Neural progenitor cell (in vitro differentiated cells): Measurements from ENCODE around the gene FBRS. TPM values are rescaled to one million over a fixed set of nuclear protein-coding genes. Genes with fewer than 3 reads are reported as not detected.

Source experiments
- DNase-seq: peaks from one replicate; pipeline ENCODE4 v3.0.0-alpha.2; 2016; ENCODE audit warnings: low spot score
- H2AFZ ChIP-seq: fragments of 200-600 bp; sonication (generic); replicated peaks from 2 replicates; pipeline ENCODE4 v1.6.1; 2016; ENCODE audit warnings: antibody characterized with exemption
- H3F3A ChIP-seq: fragments of 200-600 bp; sonication (generic); 2 replicates; pipeline ENCODE4 v1.6.1; 2016; ENCODE audit warnings: antibody characterized with exemption, low read depth
- H3K27ac ChIP-seq: fragments of 200-600 bp; sonication (generic); 2 replicates; pipeline ENCODE4 v1.5.1; 2016; ENCODE audit warnings: mild to moderate bottlenecking
- H3K27me3 ChIP-seq: fragments of 200-600 bp; sonication (generic); 2 replicates; pipeline ENCODE4 v1.6.1; 2016; ENCODE audit warnings: mild to moderate bottlenecking, moderate library complexity
- H3K36me3 ChIP-seq: fragments of 200-600 bp; sonication (generic); 2 replicates; pipeline ENCODE4 v1.5.1; 2016
- H3K4me1 ChIP-seq: fragments of 200-600 bp; sonication (generic); 2 replicates; pipeline ENCODE4 v1.6.1; 2016; ENCODE audit warnings: mixed run types
- H3K4me2 ChIP-seq: fragments of 200-600 bp; sonication (generic); 2 replicates; pipeline ENCODE4 v1.6.1; 2016
- H3K4me3 ChIP-seq: fragments of 200-600 bp; sonication (generic); 2 replicates; pipeline ENCODE4 v1.5.1; 2016
- H3K79me2 ChIP-seq: fragments of 200-600 bp; sonication (generic); 2 replicates; pipeline ENCODE4 v1.6.1; 2016; ENCODE audit warnings: low read depth
- H3K9ac ChIP-seq: fragments of 200-600 bp; sonication (generic); 2 replicates; pipeline ENCODE4 v1.6.1; 2016
- H3K9me3 ChIP-seq: fragments of 200-600 bp; sonication (generic); 2 replicates; pipeline ENCODE4 v1.5.1; 2016; ENCODE audit warnings: low read depth
- H4K20me1 ChIP-seq: fragments of 200-600 bp; sonication (generic); 2 replicates; pipeline ENCODE4 v1.6.1; 2016; ENCODE audit warnings: low read depth
- H3K27ac Mint-ChIP-seq: 3 replicates; pipeline ENCODE4 v1.8.0; 2021; ENCODE audit warnings: mixed read lengths
- H3K27me3 Mint-ChIP-seq: 2 replicates; pipeline ENCODE4 v1.8.0; 2022; ENCODE audit warnings: low read depth, mild to moderate bottlenecking, inconsistent platforms, moderate library complexity, mixed read lengths; ENCODE audit not compliant: insufficient read depth
- H3K36me3 Mint-ChIP-seq: 3 replicates; pipeline ENCODE4 v1.8.0; 2021; ENCODE audit warnings: mixed read lengths
- H3K4me1 Mint-ChIP-seq: 3 replicates; pipeline ENCODE4 v1.8.0; 2021; ENCODE audit warnings: mixed read lengths
- H3K4me3 Mint-ChIP-seq: 3 replicates; pipeline ENCODE4 v1.8.0; 2021; ENCODE audit warnings: mild to moderate bottlenecking, moderate library complexity, mixed read lengths
- H3K9me3 Mint-ChIP-seq: 3 replicates; pipeline ENCODE4 v1.8.0; 2020; ENCODE audit warnings: mixed read lengths
- EZH2 ChIP-seq: fragments of 200-600 bp; sonication (generic); IDR thresholded peaks from 2 replicates; pipeline ENCODE4 v1.6.1; 2017; ENCODE audit warnings: antibody characterized with exemption, mild to moderate bottlenecking, moderate library complexity
- EZH2phosphoT487 ChIP-seq: fragments of 200-600 bp; sonication (generic); IDR thresholded peaks from 2 replicates; pipeline ENCODE4 v1.6.1; 2017; ENCODE audit warnings: antibody characterized with exemption
- total RNA-seq: library from RNA; depleted of rRNA; stranded (reverse); fragments of >200 nt; gene quantifications from 2 replicates; pipeline ENCODE4 v1.2.3, GENCODE V29; 2015; ENCODE audit warnings: low replicate concordance
- TF ChIP-seq, protein P1 (sequence below): fragments of 200-600 bp; sonication (generic); IDR thresholded peaks from 2 replicates; pipeline ENCODE4 v1.5.1; 2017; ENCODE audit warnings: antibody characterized with exemption, mild to moderate bottlenecking

Gene FBRS
- total RNA-seq, 1 donor from 2014 or later = 3.6 TPM

DNA sequence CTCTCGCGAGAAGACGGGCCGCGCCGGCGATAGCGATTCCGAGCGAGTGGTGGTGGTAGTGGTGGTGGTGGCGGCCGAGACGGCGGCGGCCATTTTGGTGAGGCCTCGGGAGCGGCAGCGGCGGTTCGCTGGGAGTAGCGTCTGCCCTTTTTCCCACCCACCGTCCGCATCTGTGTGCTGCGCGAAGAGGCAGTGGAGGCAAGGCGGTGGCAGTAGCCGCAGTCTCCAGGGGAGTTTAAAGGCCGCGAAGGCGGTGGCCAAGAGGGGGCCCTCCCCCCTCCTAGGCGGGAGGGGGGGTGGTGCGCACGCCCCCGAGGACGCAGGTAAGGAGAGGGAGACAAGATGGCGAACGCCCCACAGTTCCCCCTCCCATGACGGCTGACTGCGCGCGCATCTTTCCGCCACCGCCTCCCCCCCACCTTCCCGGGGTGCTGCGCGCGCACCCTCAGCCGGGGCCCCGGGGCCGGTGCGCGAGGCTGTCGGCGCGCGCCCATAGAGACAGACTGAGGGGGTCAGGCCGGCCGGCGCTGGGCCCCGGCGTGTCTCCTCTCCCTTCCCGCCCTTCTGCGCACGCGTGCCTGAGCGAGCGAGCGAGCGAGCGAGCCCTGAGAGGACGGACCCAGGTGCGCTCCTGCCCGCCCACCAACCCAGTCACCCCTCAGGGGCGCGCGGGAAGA is 40.0 kb downstream of the FBRS start:
- peak overlapping the region; percentile 99 for H3K27ac ChIP-seq
- no peaks in the 10 kb centered on the region for H3K9me3 Mint-ChIP-seq
- peaks cover 31% of the 10 kb centered on the region for H3F3A ChIP-seq
- peaks cover 12% of the 10 kb centered on the region for H3K36me3 ChIP-seq
- peaks cover 15% of the 10 kb centered on the region for H3K36me3 Mint-ChIP-seq
- peak overlapping the region; percentile 97 for H3K9ac ChIP-seq
- peak overlapping the region; percentile 89 for H3K4me3 ChIP-seq
- H3K4me3 Mint-ChIP-seq = peak overlapping the region; percentile 99
- peak overlapping the region; percentile 99 for H3K27ac Mint-ChIP-seq
- peak overlapping the region; percentile 99 for H3K4me2 ChIP-seq
- H3K79me2 ChIP-seq = peaks cover 41% of the 10 kb centered on the region
- peaks cover 8% of the 10 kb centered on the region for H3K4me1 ChIP-seq
- H2AFZ ChIP-seq = no peak overlapping the region
- peaks cover 6% of the 10 kb centered on the region for H3K27me3 ChIP-seq
- peak; percentile 99 for DNase-seq
- peaks cover 23% of the 10 kb centered on the region for H3K4me1 Mint-ChIP-seq
- peaks cover 2% of the 10 kb centered on the region for H3K27me3 Mint-ChIP-seq
- peaks cover 35% of the 10 kb centered on the region for H4K20me1 ChIP-seq
- H3K9me3 ChIP-seq = no peaks in the 10 kb centered on the region
- TF ChIP-seq EZH2phosphoT487 = no peak

DNA sequence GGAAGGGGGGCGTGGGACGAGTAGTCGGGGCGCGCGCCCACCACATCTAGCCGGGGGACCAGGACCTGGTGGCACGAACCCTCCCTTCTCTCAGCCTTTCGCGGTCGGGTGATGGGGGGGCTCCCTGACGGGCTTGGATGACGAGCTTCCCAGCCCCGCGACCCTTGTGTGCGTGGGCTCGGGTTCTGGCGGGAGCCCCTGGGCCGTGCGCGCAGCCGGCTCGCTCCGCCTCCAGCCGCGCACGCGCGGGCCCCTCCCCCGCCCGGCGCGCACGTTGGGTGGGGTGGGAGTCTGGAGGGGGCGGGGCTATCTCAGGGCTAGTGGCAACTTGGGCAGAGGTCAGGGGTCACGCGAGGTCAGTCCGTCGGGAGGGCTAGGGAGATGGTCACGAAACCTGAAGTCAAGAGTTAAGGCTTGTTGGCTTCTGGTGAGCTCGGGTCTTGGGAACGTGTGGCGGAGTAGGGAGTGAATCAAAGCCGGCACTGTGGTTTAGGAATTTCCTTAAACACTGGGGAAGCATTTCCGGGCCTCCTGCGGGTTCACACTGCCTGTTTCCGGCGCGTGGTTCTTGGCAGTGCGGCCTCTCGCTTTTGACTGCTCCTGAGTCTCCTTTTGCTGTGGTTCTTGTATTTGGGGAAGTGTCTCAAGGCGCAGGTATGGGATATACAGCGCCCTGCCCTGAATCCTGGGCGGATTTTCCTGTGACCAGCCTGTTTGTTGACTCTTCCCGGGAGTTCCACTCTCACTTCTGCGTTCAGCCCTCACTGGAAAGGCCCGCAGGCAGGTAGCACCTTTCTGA is 40.8 kb downstream of the FBRS start, which contains the start of gene SRCAP:
Gene SRCAP (plus strand): TSS at position 356 of the 799 bp plus-strand sequence. CDS start 1,654 bp downstream, outside the sequence.
- peaks cover 36% of the 10 kb centered on the region for H4K20me1 ChIP-seq
- peak within 1 kb of the TSS; percentile 89 for H3K4me3 ChIP-seq
- TF ChIP-seq EZH2 (no peak), EZH2phosphoT487 (no peak)
- TF ChIP-seq, protein P1, sequence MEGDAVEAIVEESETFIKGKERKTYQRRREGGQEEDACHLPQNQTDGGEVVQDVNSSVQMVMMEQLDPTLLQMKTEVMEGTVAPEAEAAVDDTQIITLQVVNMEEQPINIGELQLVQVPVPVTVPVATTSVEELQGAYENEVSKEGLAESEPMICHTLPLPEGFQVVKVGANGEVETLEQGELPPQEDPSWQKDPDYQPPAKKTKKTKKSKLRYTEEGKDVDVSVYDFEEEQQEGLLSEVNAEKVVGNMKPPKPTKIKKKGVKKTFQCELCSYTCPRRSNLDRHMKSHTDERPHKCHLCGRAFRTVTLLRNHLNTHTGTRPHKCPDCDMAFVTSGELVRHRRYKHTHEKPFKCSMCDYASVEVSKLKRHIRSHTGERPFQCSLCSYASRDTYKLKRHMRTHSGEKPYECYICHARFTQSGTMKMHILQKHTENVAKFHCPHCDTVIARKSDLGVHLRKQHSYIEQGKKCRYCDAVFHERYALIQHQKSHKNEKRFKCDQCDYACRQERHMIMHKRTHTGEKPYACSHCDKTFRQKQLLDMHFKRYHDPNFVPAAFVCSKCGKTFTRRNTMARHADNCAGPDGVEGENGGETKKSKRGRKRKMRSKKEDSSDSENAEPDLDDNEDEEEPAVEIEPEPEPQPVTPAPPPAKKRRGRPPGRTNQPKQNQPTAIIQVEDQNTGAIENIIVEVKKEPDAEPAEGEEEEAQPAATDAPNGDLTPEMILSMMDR = no peak
- H3F3A ChIP-seq = peaks cover 31% of the 10 kb centered on the region
- no peak within 1 kb of the TSS for H2AFZ ChIP-seq
- peak within 1 kb of the TSS; percentile 99 for H3K27ac ChIP-seq
- H3K79me2 ChIP-seq = peaks cover 41% of the 10 kb centered on the region
- H3K4me1 ChIP-seq = peaks cover 8% of the 10 kb centered on the region
- peak within 1 kb of the TSS; percentile 97 for H3K9ac ChIP-seq
- Mint-ChIP-seq H3K27ac (peak within 1 kb of the TSS; percentile 99), H3K4me3 (peak within 1 kb of the TSS; percentile 99), H3K36me3 (peaks cover 19% of the 10 kb centered on the region), H3K27me3 (peaks cover 2% of the 10 kb centered on the region), H3K9me3 (no peaks in the 10 kb centered on the region), H3K4me1 (peaks cover 19% of the 10 kb centered on the region)
- peaks cover 12% of the 10 kb centered on the region for H3K36me3 ChIP-seq
- H3K4me2 ChIP-seq = peak within 1 kb of the TSS; percentile 99
- peaks cover 3% of the 10 kb centered on the region for H3K27me3 ChIP-seq
- peak; percentile 94 for DNase-seq
- H3K9me3 ChIP-seq = no peaks in the 10 kb centered on the region

DNA sequence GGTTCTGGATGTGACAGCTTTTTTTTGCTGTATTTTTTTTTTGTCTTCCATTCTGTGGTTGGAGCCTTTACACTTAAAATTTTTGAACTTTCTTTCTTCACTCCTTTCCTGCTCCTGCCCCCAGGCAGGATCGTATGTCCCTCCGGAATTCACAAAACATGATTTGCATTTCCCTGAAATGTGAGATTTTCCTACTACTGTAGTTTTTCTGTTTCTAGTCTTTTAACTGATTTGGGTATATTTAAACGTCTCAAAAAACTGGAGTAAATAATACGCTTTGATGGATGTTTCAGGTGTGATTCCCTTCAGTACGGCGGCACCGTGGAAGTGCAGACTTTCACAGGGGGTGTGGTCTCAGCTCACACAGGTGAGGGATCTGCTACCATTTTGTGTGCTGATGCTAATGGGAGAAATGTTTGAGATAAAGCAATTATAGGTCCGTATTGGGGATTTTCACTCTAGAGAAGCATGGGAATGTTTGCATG is 41.4 kb downstream of the FBRS start:
- Mint-ChIP-seq H3K9me3 (no peaks in the 10 kb centered on the region), H3K27me3 (peaks cover 2% of the 10 kb centered on the region), H3K36me3 (peaks cover 22% of the 10 kb centered on the region), H3K4me1 (peaks cover 19% of the 10 kb centered on the region), H3K4me3 (peak overlapping the region; percentile 99), H3K27ac (peak overlapping the region; percentile 93)
- H3K27ac ChIP-seq = no peak overlapping the region
- H2AFZ ChIP-seq = no peak overlapping the region
- H3K4me1 ChIP-seq = peaks cover 8% of the 10 kb centered on the region
- H3K36me3 ChIP-seq = peaks cover 16% of the 10 kb centered on the region
- TF ChIP-seq, protein P1 = no peak
- H3K9ac ChIP-seq = peak overlapping the region; percentile 18
- H4K20me1 ChIP-seq = peaks cover 43% of the 10 kb centered on the region
- H3K27me3 ChIP-seq = peaks cover 3% of the 10 kb centered on the region
- no peaks in the 10 kb centered on the region for H3K9me3 ChIP-seq
- DNase-seq = no peak
- peaks cover 31% of the 10 kb centered on the region for H3F3A ChIP-seq
- H3K79me2 ChIP-seq = peaks cover 41% of the 10 kb centered on the region
- H3K4me2 ChIP-seq = peak overlapping the region; percentile 99
- H3K4me3 ChIP-seq = peak overlapping the region; percentile 89
